H9 (cell line): Measurements from ENCODE around the gene ENPP7. TPM values are rescaled to one million over a fixed set of nuclear protein-coding genes. Genes with fewer than 3 reads are reported as not detected.

Experiments used
- DNase-seq: peaks from one replicate; pipeline ENCODE4 v3.0.0-alpha.2; 2017
- H2AFZ ChIP-seq: one replicate; pipeline ENCODE4 v1.6.1; 2013; ENCODE audit warnings: mild to moderate bottlenecking, low read length, control low read depth, moderate library complexity
- H2AK5ac ChIP-seq: 2 replicates; pipeline ENCODE4 v1.6.1; 2013; ENCODE audit warnings: low read length, control low read depth, mixed read lengths; ENCODE audit not compliant: insufficient read length
- H2BK120ac ChIP-seq: one replicate; pipeline ENCODE4 v1.6.1; 2013; ENCODE audit warnings: low read depth, mild to moderate bottlenecking, low read length, control low read depth, inconsistent platforms; ENCODE audit not compliant: poor library complexity, severe bottlenecking
- H2BK12ac ChIP-seq: 2 replicates; pipeline ENCODE4 v1.6.1; 2013; ENCODE audit warnings: low read length, control low read depth, mixed read lengths, low read depth; ENCODE audit not compliant: insufficient read length
- H2BK15ac ChIP-seq: 2 replicates; pipeline ENCODE4 v1.6.1; 2013; ENCODE audit warnings: low read depth, low read length, control low read depth
- H2BK20ac ChIP-seq: one replicate; pipeline ENCODE4 v1.6.1; 2013; ENCODE audit warnings: low read depth, mild to moderate bottlenecking, low read length, control low read depth, inconsistent platforms; ENCODE audit not compliant: poor library complexity, severe bottlenecking
- H2BK5ac ChIP-seq: 2 replicates; pipeline ENCODE4 v1.6.1; 2013; ENCODE audit warnings: low read length, control low read depth, mixed read lengths; ENCODE audit not compliant: insufficient read length
- H3K14ac ChIP-seq: 2 replicates; pipeline ENCODE4 v1.6.1; 2013; ENCODE audit warnings: low read length, control low read depth; ENCODE audit not compliant: insufficient read depth
- H3K18ac ChIP-seq: 2 replicates; pipeline ENCODE4 v1.6.1; 2013; ENCODE audit warnings: low read depth, mild to moderate bottlenecking, mixed read lengths, low read length, control low read depth; ENCODE audit not compliant: insufficient read length
- H3K23ac ChIP-seq: 2 replicates; pipeline ENCODE4 v1.6.1; 2013; ENCODE audit warnings: low read length, control low read depth, mixed read lengths, low read depth; ENCODE audit not compliant: insufficient read length
- H3K23me2 ChIP-seq: 2 replicates; pipeline ENCODE4 v1.6.1; 2013; ENCODE audit warnings: low read depth, mild to moderate bottlenecking, mixed read lengths, low read length, control low read depth; ENCODE audit not compliant: insufficient read length, poor library complexity, severe bottlenecking
- H3K27ac ChIP-seq: 2 replicates; pipeline ENCODE4 v1.5.1; 2013; ENCODE audit warnings: low read length, control low read depth, mixed read lengths, low read depth; ENCODE audit not compliant: insufficient read length
- H3K27me3 ChIP-seq: 2 replicates; pipeline ENCODE4 v1.6.1; 2013; ENCODE audit warnings: low read length, control low read depth, inconsistent platforms; ENCODE audit not compliant: insufficient read depth
- H3K4ac ChIP-seq: 2 replicates; pipeline ENCODE4 v1.6.1; 2013; ENCODE audit warnings: low read depth, mild to moderate bottlenecking, control low read depth, inconsistent platforms, low read length, moderate library complexity
- H3K4me1 ChIP-seq: 2 replicates; pipeline ENCODE4 v1.6.1; 2013; ENCODE audit warnings: low read length, control low read depth, inconsistent platforms; ENCODE audit not compliant: insufficient read depth
- H3K4me2 ChIP-seq: 2 replicates; pipeline ENCODE4 v1.6.1; 2013; ENCODE audit warnings: low read length, control low read depth, mixed read lengths; ENCODE audit not compliant: insufficient read length, insufficient read depth
- H3K56ac ChIP-seq: 2 replicates; pipeline ENCODE4 v1.6.1; 2013; ENCODE audit warnings: low read depth, mild to moderate bottlenecking, mixed read lengths, low read length, control low read depth; ENCODE audit not compliant: insufficient read length
- H3K79me1 ChIP-seq: 2 replicates; pipeline ENCODE4 v1.6.1; 2013; ENCODE audit warnings: low read depth, mild to moderate bottlenecking, moderate library complexity, low read length, control low read depth, inconsistent platforms; ENCODE audit not compliant: insufficient read depth, poor library complexity, severe bottlenecking
- H3K79me2 ChIP-seq: 2 replicates; pipeline ENCODE4 v1.6.1; 2013; ENCODE audit warnings: low read length, control low read depth, inconsistent platforms; ENCODE audit not compliant: insufficient read depth
- H3K9ac ChIP-seq: 2 replicates; pipeline ENCODE4 v1.6.1; 2013; ENCODE audit warnings: low read length, control low read depth, mixed read lengths; ENCODE audit not compliant: insufficient read length; ENCODE audit errors: extremely low read depth
- H3K9me3 ChIP-seq: one replicate; pipeline ENCODE4 v1.6.1; 2013; ENCODE audit warnings: low read depth, low read length, inconsistent platforms; ENCODE audit not compliant: control insufficient read depth
- H3T11ph ChIP-seq: one replicate; pipeline ENCODE4 v1.6.1; 2013; ENCODE audit warnings: mild to moderate bottlenecking, low read length, control low read depth, inconsistent platforms
- H4K20me1 ChIP-seq: one replicate; pipeline ENCODE4 v1.6.1; 2013; ENCODE audit not compliant: control insufficient read depth, insufficient read length, insufficient read depth
- H4K5ac ChIP-seq: 2 replicates; pipeline ENCODE4 v1.6.1; 2013; ENCODE audit warnings: low read depth, mild to moderate bottlenecking, mixed read lengths, low read length, control low read depth; ENCODE audit not compliant: insufficient read length
- H4K8ac ChIP-seq: replicated peaks from 2 replicates; pipeline ENCODE4 v1.6.1; 2013; ENCODE audit warnings: low read length, control low read depth, mixed read lengths, low read depth; ENCODE audit not compliant: insufficient read length
- H4K91ac ChIP-seq: 2 replicates; pipeline ENCODE4 v1.6.1; 2013; ENCODE audit warnings: low read depth, mild to moderate bottlenecking, moderate library complexity, mixed read lengths, low read length, control low read depth; ENCODE audit not compliant: insufficient read length
- H3K27ac Mint-ChIP-seq, 3 experiments: 2 replicates in 2 of 3; 3 replicates in 1 of 3; pipeline ENCODE4 v1.8.0; 2020 to 2021; ENCODE audit warnings: mixed read lengths in 3 of 3, mild to moderate bottlenecking in 1 of 3, moderate library complexity in 1 of 3
- H3K27me3 Mint-ChIP-seq: 2 replicates; pipeline ENCODE4 v1.8.0; 2021; ENCODE audit warnings: low read depth, mild to moderate bottlenecking, moderate library complexity, mixed read lengths
- H3K36me3 Mint-ChIP-seq, 3 experiments: 2 replicates in 2 of 3; 3 replicates in 1 of 3; pipeline ENCODE4 v1.8.0; 2020 to 2021; ENCODE audit warnings: low read depth in 3 of 3, mixed read lengths in 3 of 3; ENCODE audit not compliant: insufficient read depth in 1 of 3
- H3K4me1 Mint-ChIP-seq, 2 experiments: 2 replicates each; pipeline ENCODE4 v1.8.0; 2020; ENCODE audit warnings: mixed read lengths in 2 of 2
- H3K4me3 Mint-ChIP-seq, 2 experiments: 2 replicates in 1 of 2; 3 replicates in 1 of 2; pipeline ENCODE4 v1.8.0; 2020 to 2021; ENCODE audit warnings: mild to moderate bottlenecking in 2 of 2, mixed read lengths in 2 of 2, moderate library complexity in 1 of 2
- H3K9me3 Mint-ChIP-seq, 2 experiments: 2 replicates in 1 of 2; 3 replicates in 1 of 2; pipeline ENCODE4 v1.8.0; 2020; ENCODE audit warnings: mild to moderate bottlenecking in 2 of 2, mixed read lengths in 2 of 2, moderate library complexity in 1 of 2
- WGBS: extraction: QIAGEN DNeasy Blood & Tissue Kit; methylation state at CpG from one replicate; pipeline ENCODE4 v1.1.7; 2013; ENCODE audit warnings: missing lambda C conversion rate, low lambda C conversion rate, mixed read lengths; ENCODE audit not compliant: insufficient read length; ENCODE audit errors: extremely low coverage; 5-methylcytosine and 5-hydroxymethylcytosine counted together
- total RNA-seq: library from RNA; stranded (reverse); gene quantifications from 2 replicates; pipeline ENCODE4 v1.2.1, GENCODE V29; 2021
- TF ChIP-seq, protein P1 (sequence below): fragments of 200-600 bp; sonication (generic); conservative IDR thresholded peaks from 3 replicates; pipeline ENCODE4 v1.8.0; 2021; ENCODE audit warnings: antibody characterized with exemption, mild to moderate bottlenecking

Gene ENPP7
- total RNA-seq, 1 experiment from 2014 or later: not detected

DNA sequence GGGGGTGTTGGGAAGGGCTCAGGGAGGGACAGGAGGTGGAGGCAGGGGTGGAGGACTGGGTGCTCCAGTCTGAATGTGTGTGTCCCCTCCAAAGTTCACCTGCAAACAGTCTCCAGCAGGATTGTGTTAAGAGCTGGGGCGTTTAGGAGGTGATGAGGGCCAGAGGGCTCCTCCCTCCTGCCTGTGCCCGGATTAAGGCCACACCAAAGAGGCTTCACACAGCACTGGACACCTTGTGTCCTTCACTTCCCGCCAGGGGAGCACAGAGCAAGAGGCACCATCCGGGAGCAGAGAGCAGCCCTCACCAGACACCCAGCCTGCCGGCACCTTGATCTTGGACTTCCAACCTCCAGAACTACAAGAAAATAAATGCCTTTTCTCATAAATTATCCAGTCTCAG, 30.2 kb upstream of the ENPP7 start:
- Histone ChIP-seq H2BK12ac (no peak overlapping the region), H4K5ac (no peak overlapping the region), H3K9me3 (no peaks in the 10 kb centered on the region), H2BK120ac (no peak overlapping the region), H3T11ph (no peak overlapping the region), H3K4me1 (peaks cover 6% of the 10 kb centered on the region; the same call in 1 of the 2 replicates), H3K56ac (no peak overlapping the region), H4K8ac (no peak overlapping the region), H3K14ac (no peak overlapping the region), H4K91ac (no peak overlapping the region), H3K79me1 (no peaks in the 10 kb centered on the region), H2BK15ac (no peak overlapping the region), H3K18ac (no peak overlapping the region), H3K79me2 (no peaks in the 10 kb centered on the region), H2AK5ac (no peak overlapping the region), H2BK20ac (no peak overlapping the region), H3K23me2 (no peaks in the 10 kb centered on the region), H4K20me1 (no peaks in the 10 kb centered on the region), H3K27me3 (no peaks in the 10 kb centered on the region), H3K23ac (no peak overlapping the region), H3K27ac (no peak overlapping the region), H2AFZ (no peak overlapping the region), H3K9ac (no peak overlapping the region), H2BK5ac (no peak overlapping the region), H3K4me2 (no peak overlapping the region), H3K4ac (no peak overlapping the region)
- H3K36me3 Mint-ChIP-seq: no peaks in the 10 kb centered on the region
- no peak overlapping the region for H3K4me3 Mint-ChIP-seq
- TF ChIP-seq, protein P1, sequence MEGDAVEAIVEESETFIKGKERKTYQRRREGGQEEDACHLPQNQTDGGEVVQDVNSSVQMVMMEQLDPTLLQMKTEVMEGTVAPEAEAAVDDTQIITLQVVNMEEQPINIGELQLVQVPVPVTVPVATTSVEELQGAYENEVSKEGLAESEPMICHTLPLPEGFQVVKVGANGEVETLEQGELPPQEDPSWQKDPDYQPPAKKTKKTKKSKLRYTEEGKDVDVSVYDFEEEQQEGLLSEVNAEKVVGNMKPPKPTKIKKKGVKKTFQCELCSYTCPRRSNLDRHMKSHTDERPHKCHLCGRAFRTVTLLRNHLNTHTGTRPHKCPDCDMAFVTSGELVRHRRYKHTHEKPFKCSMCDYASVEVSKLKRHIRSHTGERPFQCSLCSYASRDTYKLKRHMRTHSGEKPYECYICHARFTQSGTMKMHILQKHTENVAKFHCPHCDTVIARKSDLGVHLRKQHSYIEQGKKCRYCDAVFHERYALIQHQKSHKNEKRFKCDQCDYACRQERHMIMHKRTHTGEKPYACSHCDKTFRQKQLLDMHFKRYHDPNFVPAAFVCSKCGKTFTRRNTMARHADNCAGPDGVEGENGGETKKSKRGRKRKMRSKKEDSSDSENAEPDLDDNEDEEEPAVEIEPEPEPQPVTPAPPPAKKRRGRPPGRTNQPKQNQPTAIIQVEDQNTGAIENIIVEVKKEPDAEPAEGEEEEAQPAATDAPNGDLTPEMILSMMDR: no peak
- no peaks in the 10 kb centered on the region; a peak in 1 of 5 replicates for H3K9me3 Mint-ChIP-seq
- peaks cover 4% of the 10 kb centered on the region for H3K27me3 Mint-ChIP-seq
- H3K27ac Mint-ChIP-seq: peak overlapping the region in 1 of 3 experiments; percentile 66; a peak in 1 of 7 replicates
- H3K4me1 Mint-ChIP-seq: peaks cover 15 to 55% of the 10 kb centered on the region in 2 experiments
- no CpG with 5 or more reads among the region's 5 CpGs for WGBS
- no peak for DNase-seq
